ENCODE data around the gene MT1A. TPM values are rescaled to one million over a fixed set of nuclear protein-coding genes. Genes with fewer than 3 reads are reported as not detected.
"Not testable (repeated sequence)": the region's sequence is repeated elsewhere in the genome, so short reads cannot be mapped to it uniquely, and the experiment has no call there.

The MT1A gene
- total RNA-seq, 1 donor from 2014 or later: 2.1 TPM

DNA sequence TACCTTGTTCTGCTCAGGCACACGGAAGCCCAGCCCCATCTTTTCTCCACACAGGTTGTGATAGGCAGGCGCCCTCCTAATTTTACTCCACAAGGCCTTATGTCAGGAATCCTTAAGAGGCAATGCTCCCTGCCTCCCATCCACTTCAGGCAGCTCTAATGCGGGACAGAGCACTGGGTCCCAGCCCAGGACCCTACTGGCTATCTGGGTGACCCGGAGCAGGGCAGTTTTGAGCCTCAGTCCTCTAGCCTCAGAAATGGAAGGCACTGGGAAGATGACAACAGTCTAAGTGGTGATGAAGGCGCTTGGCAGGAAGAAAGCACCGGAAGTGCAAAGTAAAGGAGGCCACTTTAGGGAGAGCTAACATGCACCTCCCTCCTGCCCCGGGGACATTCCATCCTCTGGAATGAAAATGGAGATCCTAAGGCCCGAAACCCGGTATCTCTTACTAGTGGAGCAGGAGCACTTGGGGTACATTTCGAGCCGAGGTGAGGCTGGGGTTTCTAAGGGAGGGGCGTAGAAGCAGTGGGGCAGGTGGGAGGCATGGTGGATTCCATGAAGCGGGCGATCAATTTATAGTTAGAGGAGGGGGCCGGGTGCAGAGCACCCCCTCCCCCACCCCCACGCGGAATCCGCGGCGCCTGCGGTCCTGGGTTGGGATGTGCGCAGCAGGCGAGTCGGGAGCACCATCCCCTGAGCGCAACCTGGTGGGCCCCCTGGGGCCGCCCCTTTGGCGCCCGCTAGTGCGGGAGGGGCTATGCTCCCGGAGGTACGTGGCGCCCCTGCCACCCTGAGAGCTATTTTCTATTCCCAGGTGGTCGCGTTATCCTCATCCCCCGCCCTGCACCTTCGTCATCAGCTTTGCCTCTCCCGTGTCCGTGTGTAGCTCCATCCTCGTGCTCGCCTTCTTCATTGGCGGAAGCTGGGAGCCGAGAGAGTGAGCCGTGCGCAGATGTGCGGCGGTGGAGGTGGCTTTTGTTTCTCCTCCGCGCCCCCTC, 24.2 kb downstream of the MT1A start:
- Mint-ChIP-seq H3K9me3 (no peaks in the 10 kb centered on the region), H3K4me3 (peak overlapping the region; percentile 85), H3K4me1 (peaks cover 27% of the 10 kb centered on the region), H3K27me3 (peaks cover 21% of the 10 kb centered on the region), H3K27ac (peak overlapping the region; percentile 86), H3K36me3 (ENCODE audit: low read depth) (peaks cover 3% of the 10 kb centered on the region)
- intact Hi-C loops (cut with micrococcal nuclease): loop anchor here (2.0 kb wide), 1 partner anchor 20 kb away; no protein-coding TSS in a partner anchor
- peak; percentile 80 for DNase-seq

DNA sequence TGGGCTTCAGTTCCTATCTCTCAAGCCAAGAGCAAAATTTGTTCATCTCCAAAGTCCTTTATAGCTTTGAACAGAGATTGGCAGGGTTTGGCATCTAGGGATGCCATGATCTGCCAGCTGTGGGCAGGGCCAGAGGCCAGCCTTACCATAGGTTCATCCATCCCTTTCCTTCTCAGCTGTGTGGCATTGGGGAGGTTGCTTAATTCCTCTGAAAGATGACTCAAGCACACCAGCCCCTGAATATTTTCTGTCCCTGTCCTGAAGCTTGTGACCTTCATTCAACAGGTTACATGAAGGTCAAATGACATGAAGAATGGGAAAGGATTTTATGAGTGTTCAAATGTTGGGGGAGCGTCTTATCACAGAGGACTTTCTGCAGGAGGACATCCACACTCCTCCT, 26.0 kb downstream of the MT1A start:
- no peak overlapping the region for H3K27ac Mint-ChIP-seq
- H3K4me3 Mint-ChIP-seq: no peak overlapping the region
- intact Hi-C loops (cut with micrococcal nuclease): no loop called here
- peaks cover 36% of the 10 kb centered on the region for H3K4me1 Mint-ChIP-seq
- no peak for DNase-seq
- peaks cover 5% of the 10 kb centered on the region for H3K36me3 Mint-ChIP-seq (ENCODE audit: low read depth)
- peaks cover 36% of the 10 kb centered on the region for H3K27me3 Mint-ChIP-seq
- H3K9me3 Mint-ChIP-seq: no peaks in the 10 kb centered on the region

DNA sequence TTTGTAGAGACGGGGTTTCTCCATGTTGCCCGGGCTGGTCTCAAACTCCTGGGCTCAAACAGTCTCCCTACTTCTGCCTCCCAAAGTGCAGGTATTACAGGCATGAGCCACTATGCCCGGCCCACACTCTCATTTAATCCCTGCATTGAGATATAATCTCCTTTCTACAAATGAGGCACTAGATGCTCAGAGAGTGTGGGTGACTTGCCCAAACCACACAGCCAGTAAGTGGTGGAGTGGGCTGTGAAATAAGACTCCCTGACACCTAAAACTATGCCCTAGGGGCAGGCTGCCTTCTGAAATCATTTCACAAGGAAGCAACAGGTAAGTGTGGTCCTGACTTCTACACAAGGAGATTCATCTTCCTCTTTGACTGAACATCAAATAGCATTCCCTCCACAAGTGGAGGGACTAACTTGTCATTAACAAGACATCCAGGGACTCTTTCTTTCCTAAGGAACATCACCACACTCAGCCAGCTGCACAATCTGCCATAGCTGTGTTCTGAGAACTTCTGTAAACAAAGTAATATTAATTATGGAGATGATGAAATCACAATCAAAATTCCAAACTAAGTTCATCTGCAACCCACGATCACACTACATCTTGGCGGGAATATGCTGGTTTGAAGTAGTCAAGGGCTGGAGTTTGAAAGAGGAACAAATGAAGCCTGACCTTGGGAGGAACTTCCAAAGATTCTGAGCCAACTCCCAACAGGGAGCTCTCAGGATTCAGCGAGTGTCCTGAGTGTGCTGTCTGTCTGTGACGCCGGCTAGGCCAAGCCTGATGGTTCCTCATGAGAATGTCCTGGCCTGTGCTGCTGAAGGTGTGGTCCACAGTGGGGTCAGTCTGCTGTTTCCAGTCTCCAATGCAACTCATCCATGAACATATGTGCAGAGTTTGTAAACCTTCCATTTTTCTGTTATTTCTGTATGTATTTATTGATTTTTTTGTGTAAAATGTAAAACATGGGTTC, 27.1 kb downstream of the MT1A start:
- H3K4me3 Mint-ChIP-seq; DNase-seq; intact Hi-C loops (cut with micrococcal nuclease); H3K9me3 Mint-ChIP-seq; H3K36me3 Mint-ChIP-seq (ENCODE audit: low read depth); H3K27ac Mint-ChIP-seq: not testable (repeated sequence)
- peaks cover 39% of the 10 kb centered on the region for H3K4me1 Mint-ChIP-seq
- peaks cover 45% of the 10 kb centered on the region for H3K27me3 Mint-ChIP-seq

DNA sequence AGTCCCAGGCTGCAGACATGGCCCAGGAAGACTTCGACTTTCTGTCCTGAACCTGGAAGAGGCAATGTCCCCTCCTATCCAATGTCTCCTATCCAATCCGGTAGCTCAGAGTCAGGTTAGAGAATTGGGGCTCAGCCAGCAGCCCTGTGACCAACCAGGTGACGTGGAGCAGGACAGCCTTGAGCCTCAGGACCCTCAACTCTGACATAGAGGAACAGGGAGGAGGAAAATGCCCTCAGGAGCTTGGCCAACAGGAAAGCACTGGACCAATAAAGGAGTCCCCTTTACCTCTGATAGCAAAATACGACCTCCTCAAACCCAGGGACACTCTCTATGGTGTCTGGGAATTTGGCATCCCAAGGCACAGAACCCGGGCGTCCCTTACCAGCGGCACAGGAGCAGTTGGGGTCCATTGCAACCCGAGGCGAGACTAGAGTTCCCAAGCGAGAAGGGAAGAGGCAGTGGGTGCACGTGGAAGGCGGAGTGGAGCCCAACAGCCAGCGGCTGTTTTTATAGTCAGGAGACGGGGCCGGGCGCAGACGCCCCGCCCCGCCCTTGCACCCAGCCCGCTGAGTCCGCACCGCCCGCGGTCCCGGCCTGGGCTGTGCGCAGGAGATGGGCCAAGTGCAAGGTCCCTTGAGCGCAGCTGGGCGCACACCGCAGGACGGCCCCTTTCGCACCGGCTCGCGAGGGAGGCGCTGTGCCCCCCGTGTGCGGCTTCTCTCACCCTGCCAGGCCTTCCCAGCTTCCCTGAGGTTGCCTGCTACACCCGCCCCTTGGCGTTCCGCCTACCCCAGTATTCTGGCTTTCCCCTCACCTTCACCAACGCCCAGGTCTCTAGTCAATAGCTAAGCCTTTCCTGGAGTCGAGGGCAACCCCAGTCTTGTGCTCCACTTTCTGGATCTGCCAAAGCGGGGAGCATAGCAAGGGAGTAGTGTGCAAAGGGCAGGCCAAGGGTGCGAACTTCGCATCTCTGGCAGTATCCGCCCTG, 29.4 kb downstream of the MT1A start, which contains the start of gene MT1G:
Gene MT1G, minus strand, starts transcription at position 485 of the 991 bp plus-strand sequence. Its CDS starts 72 bp downstream, at position 413.
- peaks cover 37% of the 10 kb centered on the region for H3K4me1 Mint-ChIP-seq
- no peaks in the 10 kb centered on the region for H3K9me3 Mint-ChIP-seq
- H3K27me3 Mint-ChIP-seq: peaks cover 60% of the 10 kb centered on the region
- peaks cover 2% of the 10 kb centered on the region for H3K36me3 Mint-ChIP-seq (ENCODE audit: low read depth)
- H3K27ac Mint-ChIP-seq: no peak within 1 kb of the TSS
- intact Hi-C loops (cut with micrococcal nuclease): no loop called here
- peak within 1 kb of the TSS; percentile 72 for H3K4me3 Mint-ChIP-seq
- peak; percentile 87 for DNase-seq

DNA sequence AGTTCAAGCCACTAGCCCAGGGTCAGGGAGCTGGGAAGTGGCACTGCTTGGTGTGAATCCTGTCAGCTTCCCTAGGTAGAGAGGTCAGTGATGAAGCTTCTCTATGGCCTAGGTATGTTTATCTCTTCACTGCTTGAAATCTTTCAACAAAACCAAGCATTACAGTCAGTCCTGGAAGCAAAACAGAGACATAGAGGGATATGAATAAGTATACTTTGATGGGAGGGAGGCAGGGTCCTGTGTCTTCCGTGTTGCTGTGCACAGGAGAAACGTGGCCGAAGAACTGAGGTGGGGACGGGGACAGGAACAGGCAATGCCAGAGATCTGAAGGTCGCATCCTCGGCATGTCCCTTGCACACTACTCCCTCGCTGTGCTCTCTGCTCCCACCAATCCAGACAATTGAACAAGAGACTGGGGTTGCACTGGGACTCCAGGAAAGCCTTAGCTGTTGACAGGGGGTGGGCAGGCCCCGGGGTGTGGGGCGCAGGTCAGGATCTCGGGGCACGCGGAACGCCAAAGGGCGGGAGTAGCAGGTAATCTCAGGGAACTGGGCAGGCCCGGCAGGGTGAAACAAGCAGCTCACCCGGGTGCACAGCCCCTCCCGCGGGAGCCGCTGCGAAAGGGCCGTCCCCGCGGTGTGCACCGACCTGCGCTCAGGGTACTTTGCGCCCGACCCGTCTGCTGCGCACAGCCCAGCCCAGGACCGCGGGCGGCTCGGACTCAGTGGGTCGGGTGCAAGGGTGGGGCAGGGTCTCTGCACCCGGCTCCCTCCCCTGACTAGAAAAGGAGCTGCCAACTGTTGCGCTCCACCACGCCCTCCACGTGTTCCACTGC, 30.8 kb downstream of the MT1A start, which contains the start of gene MT1H:
Gene MT1H, plus strand, starts transcription at position 810 of the 835 bp plus-strand sequence. CDS start 71 bp downstream, outside the sequence.
- H3K9me3 Mint-ChIP-seq: no peaks in the 10 kb centered on the region
- no peak within 1 kb of the TSS for H3K27ac Mint-ChIP-seq
- H3K27me3 Mint-ChIP-seq: peaks cover 66% of the 10 kb centered on the region
- peaks cover 36% of the 10 kb centered on the region for H3K4me1 Mint-ChIP-seq
- DNase-seq: peak; percentile 72
- peak within 1 kb of the TSS; percentile 22 for H3K4me3 Mint-ChIP-seq
- H3K36me3 Mint-ChIP-seq (ENCODE audit: low read depth): peaks cover 2% of the 10 kb centered on the region
- intact Hi-C loops (cut with micrococcal nuclease): no loop called here

DNA sequence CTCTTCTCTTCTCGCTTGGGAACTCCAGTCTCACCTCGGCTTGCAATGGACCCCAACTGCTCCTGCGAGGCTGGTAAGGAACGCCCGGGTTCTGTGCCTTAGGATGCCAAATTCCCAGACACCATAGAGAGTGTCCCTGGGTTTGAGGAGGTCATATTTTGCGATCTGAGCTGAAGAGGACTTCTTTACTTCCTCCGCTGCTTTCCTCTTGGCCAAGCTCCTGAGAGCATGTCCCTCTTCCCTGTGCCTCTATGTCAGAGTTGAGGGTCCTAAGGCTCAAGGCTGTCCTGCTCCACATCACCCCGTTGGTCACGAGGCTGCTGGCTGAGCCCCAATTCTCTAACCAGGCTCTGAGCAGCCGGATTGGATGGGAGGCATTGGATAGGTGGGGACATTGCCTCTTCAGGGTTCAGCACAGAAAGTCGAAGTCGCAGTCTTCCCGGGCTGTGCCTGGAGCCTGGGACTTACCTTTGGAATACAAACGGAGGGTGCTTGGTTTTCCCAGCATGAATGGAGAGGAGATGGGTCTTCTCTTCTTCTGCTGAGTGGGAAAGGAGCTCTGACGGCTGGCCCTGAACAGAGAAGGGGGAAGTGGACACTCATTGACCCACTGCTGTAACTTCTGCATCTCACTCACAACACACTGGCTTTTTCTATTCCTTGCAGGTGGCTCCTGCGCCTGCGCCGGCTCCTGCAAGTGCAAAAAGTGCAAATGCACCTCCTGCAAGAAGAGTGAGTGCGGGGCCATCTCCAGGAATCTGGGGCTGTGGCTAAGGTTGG, 31.6 kb downstream of the MT1A start:
- Mint-ChIP-seq H3K4me3 (peak overlapping the region; percentile 22), H3K27me3 (peaks cover 68% of the 10 kb centered on the region), H3K36me3 (ENCODE audit: low read depth) (peaks cover 2% of the 10 kb centered on the region), H3K9me3 (no peaks in the 10 kb centered on the region), H3K27ac (no peak overlapping the region), H3K4me1 (peaks cover 35% of the 10 kb centered on the region)
- intact Hi-C loops (cut with micrococcal nuclease): no loop called here
- DNase-seq: no peak

DNA sequence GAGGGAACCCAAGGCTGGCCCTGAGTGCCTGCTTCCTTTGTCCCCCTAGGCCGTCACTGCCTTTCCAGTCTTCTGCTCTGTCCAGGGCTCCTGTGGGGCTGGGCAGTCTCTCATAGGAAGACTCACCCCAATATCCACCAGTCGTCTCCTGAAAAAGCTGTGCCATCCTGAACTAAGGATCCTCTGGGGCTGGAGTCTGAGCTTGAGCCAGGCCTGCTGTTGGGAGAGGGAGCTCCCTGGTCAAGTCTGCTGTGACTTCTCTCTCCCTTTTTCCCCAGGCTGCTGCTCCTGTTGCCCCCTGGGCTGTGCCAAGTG, 32.1 kb downstream of the MT1A start:
- Mint-ChIP-seq H3K9me3 (no peaks in the 10 kb centered on the region), H3K27ac (no peak overlapping the region), H3K4me3 (no peak overlapping the region), H3K4me1 (peaks cover 38% of the 10 kb centered on the region), H3K27me3 (peaks cover 73% of the 10 kb centered on the region), H3K36me3 (ENCODE audit: low read depth) (peaks cover 2% of the 10 kb centered on the region)
- no peak for DNase-seq
- intact Hi-C loops (cut with micrococcal nuclease): no loop called here

DNA sequence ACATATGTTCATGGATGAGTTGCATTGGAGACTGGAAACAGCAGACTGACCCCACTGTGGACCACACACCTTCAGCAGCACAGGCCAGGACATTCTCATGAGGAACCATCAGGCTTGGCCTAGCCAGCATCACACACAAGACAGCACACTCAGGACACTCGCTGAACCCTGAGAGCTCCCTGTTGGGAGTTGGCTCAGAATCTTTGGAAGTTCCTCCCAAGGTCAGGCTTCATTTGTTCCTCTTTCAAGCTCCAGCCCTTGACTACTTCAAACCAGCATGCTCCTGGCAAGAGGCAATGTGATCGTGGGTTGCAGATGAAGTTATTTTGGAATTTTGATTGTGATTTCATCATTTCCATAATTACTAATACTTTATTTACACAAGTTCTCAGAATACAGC, 33.2 kb downstream of the MT1A start:
- H3K36me3 Mint-ChIP-seq (ENCODE audit: low read depth); H3K4me3 Mint-ChIP-seq; DNase-seq; H3K9me3 Mint-ChIP-seq; H3K27ac Mint-ChIP-seq; intact Hi-C loops (cut with micrococcal nuclease): not testable (repeated sequence)
- peaks cover 68% of the 10 kb centered on the region for H3K27me3 Mint-ChIP-seq
- peaks cover 41% of the 10 kb centered on the region for H3K4me1 Mint-ChIP-seq

DNA sequence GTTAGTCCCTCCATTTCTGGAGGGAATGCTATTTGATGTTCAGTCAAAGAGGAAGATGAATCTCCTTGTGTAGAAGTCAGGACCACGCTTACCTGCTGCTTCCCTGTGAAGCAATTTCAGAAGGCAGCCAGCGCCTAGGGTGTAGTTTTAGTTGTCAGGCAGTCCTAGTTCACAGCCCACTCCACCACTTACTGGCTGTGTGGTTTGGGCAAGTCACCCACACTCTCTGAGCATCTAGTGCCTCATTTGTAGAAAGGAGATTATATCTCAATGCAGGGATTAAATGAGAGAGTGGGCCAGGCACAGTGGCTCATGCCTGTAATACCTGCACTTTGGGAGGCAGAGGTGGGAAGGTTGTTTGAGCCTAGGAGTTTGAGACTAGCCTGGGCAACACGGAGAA, 33.7 kb downstream of the MT1A start:
- intact Hi-C loops (cut with micrococcal nuclease); H3K4me3 Mint-ChIP-seq; H3K36me3 Mint-ChIP-seq (ENCODE audit: low read depth); H3K27ac Mint-ChIP-seq; DNase-seq; H3K9me3 Mint-ChIP-seq: not testable (repeated sequence)
- Mint-ChIP-seq H3K4me1 (peaks cover 41% of the 10 kb centered on the region), H3K27me3 (peaks cover 68% of the 10 kb centered on the region)

DNA sequence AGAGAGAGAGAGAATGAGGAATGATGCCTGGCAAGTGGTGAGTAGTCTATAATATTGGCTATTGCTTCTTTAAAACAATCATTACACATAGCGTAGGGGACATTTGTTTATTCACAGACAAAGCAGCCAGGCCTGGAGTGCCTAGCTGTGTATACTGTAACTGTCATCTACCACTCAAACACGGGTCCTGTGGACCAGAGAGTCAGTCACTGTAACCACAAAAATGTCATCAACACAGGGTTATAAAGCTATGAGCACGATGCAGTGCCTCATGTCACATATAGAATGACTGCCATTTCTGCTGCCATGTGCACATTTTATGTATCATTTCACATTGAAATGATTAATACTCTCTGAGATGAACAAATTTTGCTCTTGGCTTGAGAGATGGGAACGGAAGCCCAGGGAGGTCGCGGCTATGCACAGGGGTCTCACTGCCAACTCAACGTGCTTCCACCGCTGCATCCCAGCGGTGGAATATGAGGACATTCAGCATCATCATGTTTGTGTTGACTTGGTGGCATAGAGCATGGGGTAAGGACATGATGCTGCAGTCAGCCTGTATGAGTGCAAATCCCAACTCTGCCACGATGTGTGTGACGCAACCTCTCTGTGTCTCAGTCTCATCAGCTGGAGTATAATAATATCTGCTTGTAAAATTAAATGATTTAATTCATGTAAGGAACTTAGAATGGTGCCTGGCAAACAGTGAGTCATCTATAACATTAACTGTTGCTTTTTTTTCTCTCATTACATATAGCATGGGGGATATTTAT, 34.5 kb downstream of the MT1A start:
- intact Hi-C loops (cut with micrococcal nuclease): no loop called here
- Mint-ChIP-seq H3K4me1 (peaks cover 36% of the 10 kb centered on the region), H3K36me3 (ENCODE audit: low read depth) (peaks cover 2% of the 10 kb centered on the region), H3K4me3 (no peak overlapping the region), H3K9me3 (no peaks in the 10 kb centered on the region), H3K27me3 (peaks cover 63% of the 10 kb centered on the region), H3K27ac (no peak overlapping the region)
- DNase-seq: no peak

DNA sequence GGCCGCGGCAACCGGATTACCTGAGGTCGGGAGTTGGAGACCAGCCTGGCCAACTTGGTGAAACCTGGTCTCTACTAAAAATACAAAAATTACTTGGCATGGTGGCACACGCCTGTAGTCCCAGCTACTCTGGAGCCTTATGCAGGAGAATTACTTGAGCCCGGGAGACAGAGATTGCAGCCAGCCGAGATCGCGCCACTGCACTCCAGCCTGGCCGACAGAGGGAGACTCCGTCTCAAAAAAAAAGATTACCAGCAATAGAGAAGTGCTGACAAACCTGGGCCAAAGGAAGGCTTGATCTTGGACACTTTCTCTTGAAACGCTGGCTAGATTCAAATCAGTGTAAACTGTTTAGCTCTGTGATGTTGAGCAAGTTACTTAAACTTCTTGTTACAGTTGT, 35.5 kb downstream of the MT1A start:
- Mint-ChIP-seq H3K36me3 (ENCODE audit: low read depth) (no peaks in the 10 kb centered on the region), H3K4me1 (peaks cover 28% of the 10 kb centered on the region), H3K9me3 (no peaks in the 10 kb centered on the region), H3K27me3 (peaks cover 55% of the 10 kb centered on the region), H3K27ac (no peak overlapping the region), H3K4me3 (no peak overlapping the region)
- peak; percentile 79 for DNase-seq
- intact Hi-C loops (cut with micrococcal nuclease): loop anchor here (1.0 kb wide), 1 partner anchor 28 kb away; no protein-coding TSS in a partner anchor
